NCI-H2081 (cell line): Measurements from ENCODE around the gene GSPT2.
"Not testable (repeated sequence)": the region's sequence is repeated elsewhere in the genome, so short reads cannot be mapped to it uniquely, and the experiment has no call there.

Experiments used
- DNase-seq, 2 experiments: peaks; one replicate each; lab custom pipeline; 2025; lab: John Stamatoyannopoulos, UW

Gene GSPT2

DNA sequence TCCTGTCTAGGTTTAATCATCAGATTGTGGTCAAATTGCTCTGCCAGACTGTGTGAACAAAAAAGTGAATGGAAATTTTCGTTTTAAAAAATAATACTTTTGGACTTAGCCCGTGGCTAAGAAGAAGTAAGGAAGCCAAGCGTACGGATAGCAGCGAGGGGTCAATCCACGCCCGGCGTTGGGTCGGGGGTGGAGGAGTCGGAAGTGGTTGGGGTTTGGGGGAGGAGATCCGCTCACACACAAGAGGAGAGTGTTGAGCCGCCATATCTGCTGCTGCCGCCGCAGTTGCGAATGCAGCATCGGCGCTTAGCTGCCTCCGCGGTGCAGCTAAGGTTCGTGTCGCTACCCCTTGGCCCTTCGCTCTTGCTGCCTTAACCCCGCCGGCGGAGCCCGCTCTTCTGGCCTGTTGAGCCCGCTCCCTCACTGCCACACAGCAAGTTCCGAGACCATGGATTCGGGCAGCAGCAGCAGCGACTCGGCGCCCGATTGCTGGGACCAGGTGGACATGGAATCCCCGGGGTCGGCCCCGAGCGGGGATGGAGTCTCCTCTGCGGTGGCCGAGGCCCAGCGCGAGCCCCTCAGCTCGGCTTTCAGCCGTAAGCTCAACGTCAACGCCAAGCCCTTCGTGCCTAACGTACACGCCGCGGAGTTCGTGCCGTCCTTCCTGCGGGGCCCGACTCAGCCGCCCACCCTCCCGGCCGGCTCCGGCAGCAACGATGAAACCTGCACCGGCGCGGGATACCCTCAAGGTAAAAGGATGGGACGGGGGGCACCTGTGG lies at the start of gene GSPT2:
GSPT2 (plus strand) TSS at position 264 of the 779 bp plus-strand sequence; CDS start at position 449, 185 bp downstream.
- peak; percentile 67 to 76 for DNase-seq

DNA sequence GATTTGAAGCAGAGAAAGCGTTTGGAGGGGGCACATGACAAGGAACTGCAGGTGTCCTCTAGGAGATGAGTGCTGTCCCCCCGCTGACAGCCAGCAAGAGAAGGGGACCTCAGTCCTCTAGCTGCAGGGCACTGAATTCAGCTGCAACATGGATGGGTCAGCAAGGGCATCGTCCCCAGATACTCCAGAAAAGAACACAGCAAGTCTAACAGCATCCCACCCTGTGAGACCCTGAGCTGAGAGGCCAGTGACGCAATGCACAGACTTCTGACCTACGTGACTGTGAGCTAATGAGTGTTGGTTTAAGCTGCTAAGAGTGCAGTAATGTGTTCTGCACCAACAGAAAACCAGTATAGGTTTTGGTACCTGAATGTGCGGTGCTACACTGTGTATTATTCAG lies 49.0 kb upstream of the GSPT2 start:
- no peak for DNase-seq

DNA sequence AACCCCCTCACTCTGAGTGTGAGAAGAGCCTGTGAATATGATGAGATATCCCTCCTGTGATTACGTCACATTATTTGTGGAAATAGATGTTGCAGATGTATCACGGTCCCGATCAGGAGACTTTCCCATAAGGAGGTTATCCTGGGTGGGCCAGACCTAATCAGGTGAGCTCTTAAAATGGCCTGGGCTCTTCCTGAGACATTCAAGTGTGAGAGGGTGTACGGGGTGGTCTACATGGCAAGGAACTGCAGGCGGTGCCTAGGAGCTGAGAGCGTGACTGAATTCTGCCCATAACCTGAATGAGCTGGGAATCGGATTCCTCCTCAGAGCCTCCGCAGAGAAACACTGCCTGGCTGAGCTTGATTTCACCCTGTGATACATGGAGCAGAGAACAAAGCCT lies 45.8 kb upstream of the GSPT2 start:
- no peak for DNase-seq

DNA sequence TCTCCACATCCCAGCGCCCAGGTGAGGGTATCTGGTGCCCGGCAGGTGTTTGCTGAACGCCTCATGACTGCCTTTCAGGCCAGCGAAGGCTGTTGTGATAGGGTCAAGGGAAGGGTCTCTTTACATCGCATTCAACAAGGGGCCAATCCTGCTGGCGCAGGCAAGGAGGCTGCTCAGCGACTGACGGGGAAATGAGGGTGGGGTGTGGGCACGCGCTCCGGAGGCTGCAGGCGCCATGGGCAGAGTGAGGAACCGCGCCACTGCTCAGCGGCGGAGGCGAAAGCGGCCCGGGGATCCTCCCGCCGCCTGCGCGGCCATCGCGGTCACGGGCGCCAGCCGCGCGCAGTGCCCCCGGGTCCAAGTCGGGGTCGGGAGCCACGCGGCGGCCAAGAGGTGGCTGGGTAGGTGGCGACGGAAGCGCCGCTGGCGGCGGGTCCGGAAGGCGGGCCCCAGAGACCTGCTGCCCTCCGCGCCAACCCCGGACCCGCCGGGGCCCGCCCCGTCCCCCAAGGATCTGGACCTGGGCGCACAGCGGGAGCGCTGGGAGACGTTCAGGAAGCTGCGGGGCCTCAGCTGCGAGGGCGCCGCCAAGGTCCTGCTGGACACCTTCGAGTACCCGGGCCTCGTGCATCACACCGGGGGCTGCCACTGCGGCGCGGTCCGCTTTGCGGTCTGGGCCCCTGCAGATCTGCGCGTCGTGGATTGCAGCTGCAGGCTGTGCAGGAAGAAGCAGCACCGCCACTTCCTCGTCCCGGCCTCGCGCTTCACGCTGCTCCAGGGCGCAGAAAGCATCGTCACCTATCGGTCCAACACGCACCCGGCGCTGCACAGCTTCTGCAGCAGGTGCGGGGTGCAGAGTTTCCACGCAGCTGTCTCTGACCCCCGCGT lies 32.7 kb upstream of the GSPT2 start, which contains the start of gene CENPVL1:
CENPVL1 (plus strand) TSS at position 236 of the 888 bp plus-strand sequence; CDS start at position 236, 0 bp downstream.
- not testable (repeated sequence) for DNase-seq

- not testable (repeated sequence) for DNase-seq
These were observed 30.1 kb upstream of the GSPT2 start for GRCh38 chrX:51712943-51713647.

DNA sequence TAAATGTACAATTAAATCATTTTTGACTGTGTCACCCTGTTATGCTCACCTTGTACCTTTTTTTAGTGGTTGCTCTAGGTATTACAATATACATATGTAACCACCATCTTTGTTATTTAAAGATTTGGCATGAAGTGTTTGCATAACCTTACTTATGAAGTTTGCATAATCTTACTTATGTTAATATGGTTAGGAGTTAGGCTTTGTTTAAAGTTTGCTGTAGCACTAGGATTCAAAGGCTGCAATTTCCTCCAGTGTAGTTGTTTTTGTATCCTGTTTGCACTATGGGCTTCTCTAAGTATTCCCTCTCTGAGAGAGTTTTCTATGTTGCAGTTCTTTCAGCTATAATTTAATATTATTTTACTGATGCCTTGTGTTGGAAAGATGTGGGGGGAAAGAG lies 15.0 kb upstream of the GSPT2 start:
- DNase-seq: no peak

DNA sequence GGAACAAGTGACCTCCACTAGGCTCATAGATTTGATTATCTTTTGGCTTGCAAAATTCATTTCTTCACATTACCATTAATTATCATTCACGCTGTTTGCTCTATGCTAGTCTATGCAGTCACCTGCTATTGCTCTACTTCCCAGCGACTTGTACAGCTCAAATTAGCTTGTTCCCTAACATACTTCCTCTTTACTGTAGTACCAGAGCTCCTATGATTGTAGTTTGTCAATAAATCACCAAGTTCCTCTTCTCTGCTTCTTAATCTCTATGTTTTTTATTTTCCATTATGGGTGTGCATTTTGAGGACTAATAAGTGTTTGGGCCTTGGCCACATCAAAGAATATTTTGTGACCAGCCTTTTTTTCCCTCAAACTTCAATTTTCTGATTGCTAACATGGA lies 6.2 kb upstream of the GSPT2 start:
- DNase-seq: no peak

DNA sequence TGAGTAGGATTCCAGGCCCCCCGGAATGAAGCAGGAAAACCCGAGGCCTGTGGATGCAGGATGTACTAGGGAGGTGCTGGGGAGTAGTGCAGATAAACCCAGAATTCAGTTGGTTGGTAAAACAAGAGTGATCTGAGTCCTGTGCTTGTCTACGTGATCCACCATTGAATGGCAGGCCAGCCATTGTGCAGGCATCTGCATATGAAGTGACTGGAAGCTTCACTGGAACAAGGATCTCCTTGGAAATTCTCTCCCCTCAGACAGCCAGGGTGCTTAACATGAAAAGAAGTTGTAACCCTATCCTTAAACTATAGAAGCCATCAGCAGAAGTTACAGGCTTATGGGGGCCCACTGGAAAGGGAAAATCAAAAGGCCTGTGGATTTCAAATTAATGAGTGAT lies 656 bp upstream of the GSPT2 start:
- DNase-seq: no peak

DNA sequence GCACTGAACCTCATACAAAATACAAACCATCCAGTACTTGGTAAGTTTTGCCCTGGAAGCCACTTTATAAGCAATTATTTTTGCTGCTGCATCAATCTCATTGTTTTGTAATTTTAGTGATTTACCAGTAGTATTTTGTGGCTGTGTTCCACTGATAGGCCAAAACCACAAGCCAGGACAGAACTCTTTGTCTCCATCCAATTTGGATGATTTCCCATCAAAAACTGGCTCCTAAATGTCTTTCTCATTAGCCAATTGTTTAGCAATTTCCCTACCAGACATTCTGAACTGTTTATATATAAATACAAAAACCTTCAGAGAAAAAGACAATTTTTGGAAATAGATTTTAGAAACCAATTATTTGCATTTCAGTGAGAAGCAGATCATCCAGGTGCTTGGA lies 4.4 kb downstream of the GSPT2 start:
- no peak for DNase-seq

DNA sequence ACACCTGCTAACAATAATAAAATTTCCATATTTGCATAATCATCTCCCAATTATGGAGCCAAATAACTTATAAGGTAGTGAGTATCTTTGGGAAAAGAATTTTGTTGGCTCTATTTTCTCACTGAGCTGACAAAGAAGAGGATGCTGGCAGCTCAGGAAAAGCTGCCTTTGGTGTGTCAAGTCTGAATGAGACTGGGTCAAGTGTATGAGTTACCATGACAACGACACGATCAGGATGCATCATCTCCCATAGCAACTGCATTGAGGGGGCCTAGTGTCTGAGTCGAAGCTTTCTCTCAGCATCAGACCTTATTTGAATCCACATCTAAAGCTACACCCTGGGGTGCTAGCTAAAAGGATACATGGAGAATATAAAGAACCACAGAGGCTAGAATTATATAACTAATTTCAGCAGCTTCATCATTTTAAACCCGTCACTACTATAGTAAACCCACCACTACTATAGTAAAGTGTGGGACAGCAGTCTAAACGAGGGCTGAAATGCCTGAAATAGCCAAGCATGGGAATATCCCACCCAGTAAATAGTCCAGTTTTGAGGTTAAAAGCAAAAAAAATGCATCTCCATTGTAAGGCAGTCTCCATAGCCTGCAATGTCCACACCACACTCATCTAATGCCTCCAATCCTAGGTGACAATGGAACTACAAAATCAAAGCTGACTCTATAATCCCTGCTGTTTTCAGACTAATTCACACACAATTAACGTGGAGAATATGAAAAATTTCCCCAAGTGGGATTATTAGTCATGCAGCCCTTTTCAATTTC lies 16.0 kb downstream of the GSPT2 start:
- no peak for DNase-seq

DNA sequence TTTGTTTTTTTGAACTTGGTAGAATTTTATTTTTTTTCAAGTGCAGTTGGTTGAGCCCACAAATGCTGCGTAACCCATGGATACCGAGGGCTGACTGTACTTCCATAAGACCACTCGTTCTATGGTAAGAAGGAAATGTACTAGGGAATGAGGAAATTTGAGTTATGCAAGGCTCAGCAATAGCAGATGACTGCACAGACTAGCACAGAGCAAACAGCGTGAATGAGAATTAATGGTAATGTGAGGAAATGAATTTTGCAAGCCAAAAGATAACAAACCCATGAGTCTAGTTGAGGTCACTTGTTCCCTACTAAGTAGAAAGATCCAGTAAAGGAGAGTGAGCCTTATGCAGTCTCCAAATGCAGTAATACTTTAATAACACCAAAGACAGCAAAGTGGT lies 17.4 kb downstream of the GSPT2 start:
- DNase-seq: no peak

DNA sequence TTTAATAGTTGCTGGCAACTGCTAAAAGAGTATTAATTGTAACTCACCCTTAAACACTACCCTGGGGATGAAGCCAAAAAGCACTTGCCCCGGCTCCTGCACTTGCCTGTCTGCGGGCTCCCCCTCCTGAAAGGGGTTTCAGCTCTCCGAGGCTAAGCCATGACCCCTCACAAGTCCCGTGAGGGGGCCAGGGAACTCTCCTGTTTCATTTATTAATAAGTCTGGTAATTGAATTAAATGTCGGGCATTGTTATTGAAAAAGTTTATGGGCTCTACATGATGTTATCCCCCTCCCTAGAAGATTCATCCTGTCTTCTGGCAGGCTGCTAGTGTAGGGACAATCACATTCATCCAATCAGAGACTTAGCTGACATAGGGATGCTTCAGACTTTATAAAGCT lies 23.3 kb downstream of the GSPT2 start:
- no peak for DNase-seq

DNA sequence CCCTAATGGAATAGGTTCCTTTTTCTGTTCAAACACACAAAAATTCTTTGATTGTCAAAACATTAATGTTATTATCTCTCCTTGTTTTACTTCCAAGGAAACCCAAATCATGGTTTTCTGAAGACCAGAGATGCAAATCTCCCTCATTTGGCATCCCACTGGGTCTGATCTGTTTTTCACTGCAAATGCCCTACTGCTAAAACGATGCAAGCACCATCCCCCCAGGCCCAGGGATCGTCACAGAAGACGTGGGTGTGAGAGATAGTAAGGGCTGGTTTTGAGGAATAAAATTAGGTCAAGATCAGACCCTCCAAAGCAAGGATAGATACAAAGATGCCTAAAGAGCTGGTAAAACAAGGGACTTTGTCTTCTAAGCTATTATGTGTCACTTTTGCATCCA lies 33.6 kb downstream of the GSPT2 start:
- DNase-seq: no peak

DNA sequence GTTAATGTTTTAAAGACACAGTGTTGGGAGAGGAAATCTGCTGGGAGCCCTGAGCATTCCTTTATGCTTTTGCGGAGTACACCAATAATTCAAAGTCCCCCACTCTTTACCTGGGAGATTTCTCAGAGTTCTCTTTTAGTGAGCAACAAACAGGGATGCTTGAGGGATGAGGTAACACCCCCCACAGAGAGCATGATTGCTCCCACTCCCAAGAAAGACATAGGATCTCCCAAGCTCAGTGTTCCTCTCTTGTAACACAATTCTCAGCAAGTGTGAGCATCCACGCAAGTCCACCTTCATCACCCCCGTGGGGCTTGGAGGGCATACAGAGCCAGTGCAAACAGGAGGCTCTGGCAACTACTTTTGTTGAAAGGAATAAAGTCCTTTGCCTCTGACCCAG lies 36.1 kb downstream of the GSPT2 start:
- no peak for DNase-seq

DNA sequence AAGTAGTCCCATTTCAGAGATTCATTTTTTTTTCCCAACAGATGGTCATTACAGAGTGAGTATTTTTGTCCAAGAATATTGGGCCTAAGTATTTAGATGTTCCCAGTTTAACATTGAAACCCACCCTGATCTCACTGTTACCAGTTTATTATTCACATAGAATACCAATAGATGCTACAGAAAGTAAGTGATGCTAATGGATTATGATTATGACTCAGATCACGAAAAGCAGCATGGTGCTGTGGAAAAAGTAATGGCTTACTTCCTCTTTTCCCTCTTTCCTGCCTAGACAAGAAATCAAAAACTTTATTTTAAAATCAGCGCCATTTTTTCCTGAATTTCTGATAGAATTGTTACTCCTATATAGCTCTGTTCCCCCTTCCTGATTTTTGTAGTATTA lies 51.9 kb downstream of the GSPT2 start:
- no peak for DNase-seq
